Smooth muscle cell (in vitro differentiated cells): ENCODE data around the gene DCX. TPM values are rescaled to one million over a fixed set of nuclear protein-coding genes. Genes with fewer than 3 reads are reported as not detected.

Source experiments
- DNase-seq: peaks from one replicate; lab custom pipeline; 2025; ENCODE audit not compliant: unreplicated experiment; lab: John Stamatoyannopoulos, UW
- H2AFZ ChIP-seq: fragments of 200-600 bp; sonication (generic); 2 replicates; pipeline ENCODE4 v1.6.0; 2016; ENCODE audit warnings: antibody characterized with exemption, low read depth, mild to moderate bottlenecking
- H3F3A ChIP-seq: fragments of 200-600 bp; sonication (generic); 2 replicates; pipeline ENCODE4 v1.6.0; 2017; ENCODE audit warnings: antibody characterized with exemption, low read depth
- H3K27ac ChIP-seq: fragments of 200-600 bp; sonication (generic); 2 replicates; pipeline ENCODE4 v1.5.1; 2016; ENCODE audit warnings: low read depth, mild to moderate bottlenecking
- H3K27me3 ChIP-seq: fragments of 200-600 bp; sonication (generic); 2 replicates; pipeline ENCODE4 v1.6.1; 2016; ENCODE audit warnings: low read depth, mild to moderate bottlenecking
- H3K36me3 ChIP-seq: fragments of 200-600 bp; sonication (generic); 2 replicates; pipeline ENCODE4 v1.5.1; 2016; ENCODE audit warnings: low read depth
- H3K4me1 ChIP-seq: fragments of 200-600 bp; sonication (generic); 2 replicates; pipeline ENCODE4 v1.5.1; 2016; ENCODE audit warnings: low read depth
- H3K4me2 ChIP-seq: fragments of 200-600 bp; sonication (generic); 2 replicates; pipeline ENCODE4 v1.6.0; 2016; ENCODE audit warnings: mild to moderate bottlenecking
- H3K4me3 ChIP-seq: fragments of 200-600 bp; sonication (generic); 2 replicates; pipeline ENCODE4 v1.5.1; 2016; ENCODE audit warnings: mild to moderate bottlenecking
- H3K79me2 ChIP-seq: fragments of 200-600 bp; sonication (generic); 2 replicates; pipeline ENCODE4 v1.6.0; 2016; ENCODE audit warnings: low read depth, mild to moderate bottlenecking
- H3K9ac ChIP-seq: fragments of 200-600 bp; sonication (generic); 2 replicates; pipeline ENCODE4 v1.6.0; 2016; ENCODE audit warnings: low read depth
- H3K9me3 ChIP-seq: fragments of 200-600 bp; sonication (generic); replicated peaks from 2 replicates; pipeline ENCODE4 v1.5.1; 2016; ENCODE audit warnings: low read depth
- H4K20me1 ChIP-seq: fragments of 200-600 bp; sonication (generic); 2 replicates; pipeline ENCODE4 v1.6.0; 2016; ENCODE audit warnings: low read depth
- WGBS: methylation state at CpG from one replicate; pipeline ENCODE4 v1.1.7; 2016; ENCODE audit warnings: low lambda C conversion rate; 5-methylcytosine and 5-hydroxymethylcytosine counted together
- polyA plus RNA-seq: library from polyadenylated mRNA; unstranded; fragments of >200 nt; fragmentation: Nextera tagmentation; extraction: Ambion mirVana; gene quantifications from 2 replicates; pipeline ENCODE4 v1.2.1, GENCODE V29; 2016
- total RNA-seq: library from RNA; depleted of rRNA; stranded (reverse); fragments of >200 nt; gene quantifications from 2 replicates; pipeline ENCODE4 v1.2.3, GENCODE V29; 2014
- TF ChIP-seq, protein P1 (sequence below): fragments of 200-600 bp; sonication (generic); IDR thresholded peaks from 2 replicates; pipeline ENCODE4 v1.5.1; 2017; ENCODE audit warnings: borderline replicate concordance, mild to moderate bottlenecking, antibody characterized with exemption; ENCODE audit not compliant: insufficient read depth, poor library complexity, severe bottlenecking

The DCX gene
- total and polyA plus RNA-seq, 2 experiments from 2014 or later, result 0.09 TPM; not detected in 1

DNA sequence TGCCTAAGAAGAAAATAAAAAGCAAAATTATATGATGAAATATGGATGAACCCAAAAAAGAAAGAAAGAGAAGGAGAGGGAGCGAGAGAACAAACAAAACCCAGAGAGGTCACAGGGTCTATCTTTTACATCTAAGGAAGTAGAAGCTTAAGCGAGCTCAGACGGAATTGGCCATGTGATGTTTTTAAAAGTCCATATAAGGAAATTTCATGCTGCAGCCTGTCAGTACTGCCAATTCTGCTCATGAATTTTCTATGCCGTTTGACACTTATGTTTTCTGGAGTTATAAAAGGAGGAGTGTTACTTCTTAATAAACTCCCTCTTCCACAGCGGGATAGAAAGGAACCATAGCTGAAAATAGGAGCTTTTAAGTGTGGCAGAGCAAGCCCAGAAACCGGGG is 32.9 kb upstream of the DCX start:
- no peak for DNase-seq
- Histone ChIP-seq H3K79me2 (no peaks in the 10 kb centered on the region), H3K27ac (no peak overlapping the region), H3K4me1 (peaks cover 3% of the 10 kb centered on the region), H2AFZ (peak overlapping the region; percentile 50), H3K9me3 (no peaks in the 10 kb centered on the region), H3K36me3 (no peaks in the 10 kb centered on the region), H3K4me3 (no peak overlapping the region), H4K20me1 (no peaks in the 10 kb centered on the region), H3K9ac (no peak overlapping the region), H3K4me2 (no peak overlapping the region), H3F3A (no peaks in the 10 kb centered on the region), H3K27me3 (no peaks in the 10 kb centered on the region)
- WGBS, result 63% methylated on average over 6 of the region's 6 CpGs
- TF ChIP-seq, protein P1, sequence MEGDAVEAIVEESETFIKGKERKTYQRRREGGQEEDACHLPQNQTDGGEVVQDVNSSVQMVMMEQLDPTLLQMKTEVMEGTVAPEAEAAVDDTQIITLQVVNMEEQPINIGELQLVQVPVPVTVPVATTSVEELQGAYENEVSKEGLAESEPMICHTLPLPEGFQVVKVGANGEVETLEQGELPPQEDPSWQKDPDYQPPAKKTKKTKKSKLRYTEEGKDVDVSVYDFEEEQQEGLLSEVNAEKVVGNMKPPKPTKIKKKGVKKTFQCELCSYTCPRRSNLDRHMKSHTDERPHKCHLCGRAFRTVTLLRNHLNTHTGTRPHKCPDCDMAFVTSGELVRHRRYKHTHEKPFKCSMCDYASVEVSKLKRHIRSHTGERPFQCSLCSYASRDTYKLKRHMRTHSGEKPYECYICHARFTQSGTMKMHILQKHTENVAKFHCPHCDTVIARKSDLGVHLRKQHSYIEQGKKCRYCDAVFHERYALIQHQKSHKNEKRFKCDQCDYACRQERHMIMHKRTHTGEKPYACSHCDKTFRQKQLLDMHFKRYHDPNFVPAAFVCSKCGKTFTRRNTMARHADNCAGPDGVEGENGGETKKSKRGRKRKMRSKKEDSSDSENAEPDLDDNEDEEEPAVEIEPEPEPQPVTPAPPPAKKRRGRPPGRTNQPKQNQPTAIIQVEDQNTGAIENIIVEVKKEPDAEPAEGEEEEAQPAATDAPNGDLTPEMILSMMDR, result no peak

DNA sequence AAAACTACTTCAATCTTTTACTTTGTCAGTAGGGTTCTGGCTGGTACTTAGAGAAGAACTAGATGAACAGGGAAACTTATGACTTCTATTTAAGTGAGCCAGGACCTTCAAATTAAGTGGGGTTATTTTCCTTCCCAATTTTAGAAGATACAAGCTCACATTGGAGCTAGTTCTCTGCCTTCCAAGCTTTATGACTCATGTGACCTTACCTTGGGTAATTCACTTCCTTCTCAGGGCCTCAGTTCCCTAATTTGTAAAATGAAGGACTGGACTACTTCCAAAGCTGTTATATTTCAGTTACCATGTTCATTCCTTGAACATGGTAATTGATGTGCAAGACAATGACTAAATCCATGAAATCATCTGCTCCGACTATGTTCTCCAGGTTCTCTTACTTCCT is 32.0 kb upstream of the DCX start:
- 100% methylated on average over 1 of the region's 1 CpG for WGBS
- Histone ChIP-seq H3K27ac (no peak overlapping the region), H3K4me2 (no peak overlapping the region), H3F3A (no peaks in the 10 kb centered on the region), H3K9me3 (no peaks in the 10 kb centered on the region), H3K4me3 (no peak overlapping the region), H4K20me1 (no peaks in the 10 kb centered on the region), H3K4me1 (peaks cover 3% of the 10 kb centered on the region), H3K79me2 (no peaks in the 10 kb centered on the region), H3K27me3 (no peaks in the 10 kb centered on the region), H3K9ac (no peak overlapping the region), H2AFZ (no peak overlapping the region), H3K36me3 (no peaks in the 10 kb centered on the region)
- TF ChIP-seq, protein P1, result no peak
- DNase-seq, result no peak

DNA sequence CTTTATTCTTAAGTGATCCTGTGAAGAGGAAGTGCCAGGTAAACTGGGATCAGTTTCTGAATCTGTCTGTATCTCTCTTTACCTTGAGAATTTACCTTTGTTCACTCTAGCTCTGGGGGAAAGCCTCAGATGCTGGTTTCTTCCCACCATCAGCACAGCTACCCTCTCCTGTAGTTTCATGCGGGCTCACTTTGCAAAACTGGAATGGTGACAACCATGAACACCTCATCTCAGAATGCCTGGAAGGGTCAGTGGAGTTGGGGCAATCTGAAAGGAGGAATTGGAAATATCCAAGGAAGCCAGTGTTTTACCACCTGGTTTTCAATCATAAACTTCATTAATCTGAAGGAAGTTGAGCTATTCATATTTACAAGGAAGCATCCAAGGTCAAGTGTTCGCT is 30.8 kb upstream of the DCX start:
- 99% methylated on average over 2 of the region's 2 CpGs for WGBS
- H2AFZ ChIP-seq, result no peak overlapping the region
- H3K79me2 ChIP-seq, result no peaks in the 10 kb centered on the region
- no peaks in the 10 kb centered on the region for H4K20me1 ChIP-seq
- H3K27me3 ChIP-seq, result no peaks in the 10 kb centered on the region
- no peak overlapping the region for H3K27ac ChIP-seq
- H3K4me2 ChIP-seq, result no peak overlapping the region
- no peak overlapping the region for H3K4me3 ChIP-seq
- no peak for DNase-seq
- TF ChIP-seq, protein P1, result no peak
- H3K9me3 ChIP-seq, result no peaks in the 10 kb centered on the region
- no peaks in the 10 kb centered on the region for H3K36me3 ChIP-seq
- H3K9ac ChIP-seq, result no peak overlapping the region
- peaks cover 3% of the 10 kb centered on the region for H3K4me1 ChIP-seq
- H3F3A ChIP-seq, result no peaks in the 10 kb centered on the region

DNA sequence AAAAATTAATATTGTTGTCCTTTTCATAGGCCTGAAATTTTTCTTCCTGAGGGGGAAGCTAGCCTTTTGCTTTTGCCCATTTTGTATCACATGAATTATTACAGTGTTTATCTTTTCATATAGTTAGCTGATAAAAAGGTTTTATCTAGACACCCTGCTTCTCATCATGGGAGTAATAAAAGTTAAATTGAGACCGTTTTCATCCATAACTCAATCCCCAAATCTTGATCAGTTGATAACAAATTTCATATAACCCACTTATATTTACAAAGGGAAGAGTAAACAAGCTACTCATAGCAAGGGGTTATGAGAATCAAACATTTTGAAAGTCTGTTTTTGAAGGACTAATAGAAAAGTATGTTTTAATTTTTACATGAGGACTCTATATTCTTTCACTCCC is 23.5 kb upstream of the DCX start:
- H3K79me2 ChIP-seq, result no peaks in the 10 kb centered on the region
- no peak overlapping the region for H3K4me3 ChIP-seq
- H2AFZ ChIP-seq, result no peak overlapping the region
- no peak for DNase-seq
- H4K20me1 ChIP-seq, result no peaks in the 10 kb centered on the region
- no peak overlapping the region for H3K4me2 ChIP-seq
- no peak overlapping the region for H3K27ac ChIP-seq
- no peaks in the 10 kb centered on the region for H3F3A ChIP-seq
- H3K9ac ChIP-seq, result no peak overlapping the region
- H3K4me1 ChIP-seq, result no peaks in the 10 kb centered on the region
- no peaks in the 10 kb centered on the region for H3K36me3 ChIP-seq
- no peaks in the 10 kb centered on the region for H3K27me3 ChIP-seq
- WGBS, result 67% methylated on average over 1 of the region's 1 CpG
- TF ChIP-seq, protein P1, result no peak
- H3K9me3 ChIP-seq, result no peaks in the 10 kb centered on the region
